K562 (cell line): ENCODE data around the gene MARCHF9.

ENCODE experiments used
- ATF4 ChIP-seq: fragments of 450-650 bp; formaldehyde crosslinking; IDR thresholded peaks from 2 replicates; pipeline ENCODE4 v1.4.0; 2022; ENCODE audit warnings: mild to moderate bottlenecking, moderate library complexity
- BHLHE40 ChIP-seq: IDR thresholded peaks from 2 replicates; pipeline ENCODE4 v1.6.1; 2011; ENCODE audit warnings: low read length, improper control_type of control experiment
- FOXA1 ChIP-seq: fragments of 450-650 bp; IDR thresholded peaks from 2 replicates; pipeline ENCODE4 v1.6.1; 2016; ENCODE audit warnings: mild to moderate bottlenecking, borderline replicate concordance
- FOXM1 ChIP-seq, 2 experiments: fragments of 450-650 bp in 1 of 2; sonication (generic) in 1 of 2; formaldehyde crosslinking in 1 of 2; IDR thresholded peaks; 2 replicates each; pipeline versions ENCODE4 v1.6.1 to v1.9.0; 2017 to 2022; ENCODE audit warnings: low read depth in 2 of 2, mild to moderate bottlenecking in 2 of 2, missing genetic modification reagents in 1 of 2, moderate library complexity in 1 of 2
- FOXP1 ChIP-seq: sonication (generic); formaldehyde crosslinking; IDR thresholded peaks from 2 replicates; pipeline ENCODE4 v1.8.0; 2022; ENCODE audit warnings: mild to moderate bottlenecking, missing genetic modification reagents
- IRF9 ChIP-seq: fragments of 450-650 bp; IDR thresholded peaks from 2 replicates; pipeline ENCODE4 v1.6.1; 2016; ENCODE audit warnings: missing biosample characterization, missing genetic modification characterization
- POLR2A ChIP-seq: fragments of 450-650 bp; conservative IDR thresholded peaks from 2 replicates; pipeline ENCODE4 v1.6.1; 2016
- POLR3A ChIP-seq: IDR thresholded peaks from 2 replicates; pipeline ENCODE4 v1.6.1; 2011; ENCODE audit warnings: borderline replicate concordance, mild to moderate bottlenecking, moderate library complexity; ENCODE audit not compliant: insufficient read length, insufficient read depth; ENCODE audit errors: extremely low read depth
- RAD21 ChIP-seq, 2 experiments: fragments of 250-450 bp in 1 of 2; fragments of 450-650 bp in 1 of 2; sonication (Bioruptor Pico) in 1 of 2; formaldehyde crosslinking in 1 of 2; IDR thresholded peaks in 1 of 2; conservative IDR thresholded peaks in 1 of 2; 2 replicates each; pipeline versions ENCODE4 v1.4.0 to v1.8.0; 2020 to 2022; ENCODE audit warnings: mild to moderate bottlenecking in 2 of 2, moderate library complexity in 1 of 2
- RBFOX2 ChIP-seq: fragments of 200-400 bp; formaldehyde crosslinking; IDR thresholded peaks from 2 replicates; pipeline ENCODE4 v1.6.1; 2017; ENCODE audit warnings: low read depth, mild to moderate bottlenecking, low read length, moderate library complexity
- SMAD3 ChIP-seq: fragments of 450-650 bp; formaldehyde crosslinking; conservative IDR thresholded peaks from 2 replicates; pipeline ENCODE4 v1.4.0; 2020; ENCODE audit warnings: mild to moderate bottlenecking
- TAF9B ChIP-seq: fragments of 450-650 bp; IDR thresholded peaks from 2 replicates; pipeline ENCODE4 v1.6.1; 2018; ENCODE audit warnings: mild to moderate bottlenecking; ENCODE audit not compliant: partially characterized antibody
- U2AF2 ChIP-seq: fragments of 200-400 bp; formaldehyde crosslinking; optimal IDR thresholded peaks from 2 replicates; pipeline ENCODE3; 2017; ENCODE audit warnings: low read depth, mild to moderate bottlenecking, low read length
- ZNF24 ChIP-seq: fragments of 450-650 bp; IDR thresholded peaks from 2 replicates; pipeline ENCODE4 v1.6.1; 2016

DNA sequence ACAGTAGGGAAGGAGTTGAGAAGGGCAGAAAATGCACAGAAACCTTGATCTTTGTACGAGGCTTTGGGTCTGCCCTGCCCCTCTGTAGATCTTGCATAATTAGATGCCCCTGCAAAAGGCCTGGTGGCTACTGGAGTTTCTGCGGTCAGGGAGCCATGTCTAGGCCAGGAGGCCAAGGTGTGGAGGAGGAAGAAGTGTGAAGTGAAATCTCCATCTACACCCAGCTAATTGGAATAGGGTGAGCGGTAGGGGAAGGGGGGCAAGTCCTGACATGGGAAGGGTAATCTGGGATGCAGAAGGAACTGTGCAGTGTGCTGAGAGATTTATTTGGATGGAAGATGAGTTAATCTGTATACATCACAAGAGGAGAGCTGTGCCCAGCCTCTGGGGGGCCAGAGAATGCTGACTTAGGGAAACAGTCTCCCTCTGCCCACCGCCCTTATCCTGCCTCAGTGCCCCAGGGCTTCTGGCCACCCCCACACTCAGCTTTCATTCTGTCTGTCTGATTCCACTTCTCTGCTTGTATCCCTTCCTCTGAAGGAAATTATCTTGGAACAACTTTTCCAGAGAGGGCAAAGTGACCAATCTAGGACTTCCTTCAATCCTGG is 6.6 kb downstream of the MARCHF9 start:
- TF ChIP-seq IRF9 (tag) = no peak
- no peak for TF ChIP-seq RBFOX2
- no peak for TF ChIP-seq BHLHE40
- TF ChIP-seq ATF4 (CRISPR knock-in tag) = no peak
- TF ChIP-seq SMAD3 (CRISPR knock-in tag) = no peak
- no peak for TF ChIP-seq FOXA1
- no peak for TF ChIP-seq ZNF24
- no peak for TF ChIP-seq TAF9B
- no peak for TF ChIP-seq POLR3A
- TF ChIP-seq U2AF2 = no peak
- TF ChIP-seq POLR2A = no peak
- TF ChIP-seq FOXM1 (IDR thresholded peaks at IDR 0.05; ENCODE audit: low read depth) = no peak
- no peak for TF ChIP-seq FOXM1 (CRISPR knock-in tag; IDR thresholded peaks at IDR 0.05; ENCODE audit: low read depth)
- TF ChIP-seq FOXP1 (CRISPR knock-in tag) = no peak
- TF ChIP-seq RAD21 (CRISPR knock-in tag; conservative IDR thresholded peaks at IDR 0.05 in 1 of 2, IDR thresholded peaks at IDR 0.05 in 1 of 2) = no peak
